Measurements from ENCODE around the gene CASP2. TPM values are rescaled to one million over a fixed set of nuclear protein-coding genes. Genes with fewer than 3 reads are reported as not detected.

The CASP2 gene
- total RNA-seq, 1 experiment from 2014 or later = 64.1 TPM

GRCh38 chr7:143321242-143321641 is 33.1 kb downstream of the CASP2 start:
- Histone ChIP-seq H3K9me3 (ENCODE audit: control insufficient read depth in 1 of 2, insufficient read depth in 1 of 2, low read depth in 1 of 2, low read length in 2 of 2) (no peaks in the 10 kb centered on the region), H3K4me1 (ENCODE audit: control insufficient read depth in 1 of 2, insufficient read depth in 2 of 2, low read length in 2 of 2) (no peaks in the 10 kb centered on the region), H3K27me3 (ENCODE audit: insufficient read depth, low read length) (no peaks in the 10 kb centered on the region), H3K9me2 (ENCODE audit: insufficient read depth) (no peaks in the 10 kb centered on the region), H3K36me3 (ENCODE audit: control insufficient read depth in 1 of 2, insufficient read depth in 2 of 2, low read length in 2 of 2) (no peaks in the 10 kb centered on the region), H2AFZ (ENCODE audit: low read depth, low read length, poor library complexity, severe bottlenecking) (no peak overlapping the region), H3K9ac (ENCODE audit: low read length) (no peak overlapping the region), H3K79me2 (ENCODE audit: insufficient read depth, low read length) (no peaks in the 10 kb centered on the region), H3K4me2 (ENCODE audit: low read length) (no peak overlapping the region), H3K4me3 (replicated peaks in 1 of 2; ENCODE audit: low read depth in 1 of 2, low read length in 2 of 2) (no peak overlapping the region), H4K20me1 (ENCODE audit: insufficient read depth) (no peaks in the 10 kb centered on the region), H3K27ac (ENCODE audit: low read depth, low read length) (no peak overlapping the region)
- no TSS peak for BruUV-seq (replicated peaks)
- DNase-seq (ENCODE audit: low read depth, low spot score) (no peak), ATAC-seq (peak; percentile 33; the same call in 1 of the 2 replicates)
- CTCF ChIA-PET = interaction anchor here (1.2 kb wide), 2 partner anchors 54 to 80 kb away, joined by 3 to 4 read pairs; no protein-coding TSS in a partner anchor
- intact Hi-C loops (cut with micrococcal nuclease) = loop anchor here (2.0 kb wide), 2 partner anchors 52 to 88 kb away; partner anchors contain the start of gene EPHA1
- no peak for TF ChIP-seq FOSL1 (IDR thresholded peaks at IDR 0.05; ENCODE audit: low read depth)
- TF ChIP-seq EGR1 (IDR thresholded peaks at IDR 0.05; ENCODE audit: low read depth) = no peak
- no peak for TF ChIP-seq SIN3A (IDR thresholded peaks at IDR 0.05; ENCODE audit: low read depth)
- no peak for TF ChIP-seq SRF (IDR thresholded peaks at IDR 0.05; ENCODE audit: low read depth)
- RAD21 ChIA-PET (ENCODE audit: low non-redundant PET in 1 of 2, low total read pairs in 2 of 2, uncharacterized antibody in 2 of 2, unreplicated experiment in 2 of 2) = interaction anchor here in 1 of 2 experiments (1.0 kb wide), 1 partner anchor 81 kb away, joined by 3 read pairs; no protein-coding TSS in a partner anchor
- POLR2A ChIA-PET = no interaction called here

DNA sequence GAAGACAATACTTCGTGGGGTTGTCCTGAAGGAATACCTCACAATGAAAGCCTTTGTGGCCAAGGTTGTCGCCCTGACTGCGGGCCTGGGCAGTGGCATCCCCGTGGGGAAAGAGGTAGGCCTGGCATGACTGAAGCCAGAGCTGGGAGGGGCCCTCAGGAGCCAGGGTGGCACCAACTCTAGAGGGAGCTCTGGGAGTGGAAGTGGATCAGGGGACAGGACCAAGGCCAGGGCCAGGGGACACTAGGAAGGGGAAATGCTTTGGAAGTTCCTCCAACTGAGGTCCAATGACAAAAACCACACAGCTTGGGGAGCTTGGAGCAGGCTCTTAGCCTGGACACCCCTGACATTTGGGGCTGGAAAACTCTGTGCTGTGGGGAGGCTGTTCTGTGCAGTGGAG is 33.6 kb downstream of the CASP2 start:
- no peaks in the 10 kb centered on the region for H3K27me3 ChIP-seq (ENCODE audit: insufficient read depth, low read length)
- ChIA-PET RAD21 (ENCODE audit: low non-redundant PET in 1 of 2, low total read pairs in 2 of 2, uncharacterized antibody in 2 of 2, unreplicated experiment in 2 of 2) (interaction anchor here (0.7 to 1.0 kb wide), 2 partner anchors 51 to 81 kb away, joined by 3 read pairs; no protein-coding TSS in a partner anchor), POLR2A (no interaction called here), CTCF (interaction anchor here (1.2 kb wide), 2 partner anchors 54 to 81 kb away, joined by 3 to 4 read pairs; no protein-coding TSS in a partner anchor)
- intact Hi-C loops (cut with micrococcal nuclease) = loop anchor here (2.0 kb wide), 2 partner anchors 51 to 87 kb away; partner anchors contain the start of gene EPHA1
- no peaks in the 10 kb centered on the region for H3K9me2 ChIP-seq (ENCODE audit: insufficient read depth)
- H3K9ac ChIP-seq (ENCODE audit: low read length) = no peak overlapping the region
- BruUV-seq (replicated peaks) = no TSS peak
- ATAC-seq (peak; percentile 88), DNase-seq (ENCODE audit: low read depth, low spot score) (no peak)
- H3K4me1 ChIP-seq (ENCODE audit: control insufficient read depth in 1 of 2, insufficient read depth in 2 of 2, low read length in 2 of 2) = no peaks in the 10 kb centered on the region
- H3K36me3 ChIP-seq (ENCODE audit: control insufficient read depth in 1 of 2, insufficient read depth in 2 of 2, low read length in 2 of 2) = no peaks in the 10 kb centered on the region
- no peaks in the 10 kb centered on the region for H3K9me3 ChIP-seq (ENCODE audit: control insufficient read depth in 1 of 2, insufficient read depth in 1 of 2, low read depth in 1 of 2, low read length in 2 of 2)
- no peak overlapping the region for H3K4me3 ChIP-seq (replicated peaks in 1 of 2; ENCODE audit: low read depth in 1 of 2, low read length in 2 of 2)
- TF ChIP-seq SP1 (IDR thresholded peaks at IDR 0.05; ENCODE audit: low read depth) = no peak
- TF ChIP-seq, protein P1, sequence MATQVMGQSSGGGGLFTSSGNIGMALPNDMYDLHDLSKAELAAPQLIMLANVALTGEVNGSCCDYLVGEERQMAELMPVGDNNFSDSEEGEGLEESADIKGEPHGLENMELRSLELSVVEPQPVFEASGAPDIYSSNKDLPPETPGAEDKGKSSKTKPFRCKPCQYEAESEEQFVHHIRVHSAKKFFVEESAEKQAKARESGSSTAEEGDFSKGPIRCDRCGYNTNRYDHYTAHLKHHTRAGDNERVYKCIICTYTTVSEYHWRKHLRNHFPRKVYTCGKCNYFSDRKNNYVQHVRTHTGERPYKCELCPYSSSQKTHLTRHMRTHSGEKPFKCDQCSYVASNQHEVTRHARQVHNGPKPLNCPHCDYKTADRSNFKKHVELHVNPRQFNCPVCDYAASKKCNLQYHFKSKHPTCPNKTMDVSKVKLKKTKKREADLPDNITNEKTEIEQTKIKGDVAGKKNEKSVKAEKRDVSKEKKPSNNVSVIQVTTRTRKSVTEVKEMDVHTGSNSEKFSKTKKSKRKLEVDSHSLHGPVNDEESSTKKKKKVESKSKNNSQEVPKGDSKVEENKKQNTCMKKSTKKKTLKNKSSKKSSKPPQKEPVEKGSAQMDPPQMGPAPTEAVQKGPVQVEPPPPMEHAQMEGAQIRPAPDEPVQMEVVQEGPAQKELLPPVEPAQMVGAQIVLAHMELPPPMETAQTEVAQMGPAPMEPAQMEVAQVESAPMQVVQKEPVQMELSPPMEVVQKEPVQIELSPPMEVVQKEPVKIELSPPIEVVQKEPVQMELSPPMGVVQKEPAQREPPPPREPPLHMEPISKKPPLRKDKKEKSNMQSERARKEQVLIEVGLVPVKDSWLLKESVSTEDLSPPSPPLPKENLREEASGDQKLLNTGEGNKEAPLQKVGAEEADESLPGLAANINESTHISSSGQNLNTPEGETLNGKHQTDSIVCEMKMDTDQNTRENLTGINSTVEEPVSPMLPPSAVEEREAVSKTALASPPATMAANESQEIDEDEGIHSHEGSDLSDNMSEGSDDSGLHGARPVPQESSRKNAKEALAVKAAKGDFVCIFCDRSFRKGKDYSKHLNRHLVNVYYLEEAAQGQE (IDR thresholded peaks at IDR 0.05; ENCODE audit: low read depth) = peak; percentile 50
- peak; percentile 88 for TF ChIP-seq RAD21 (IDR thresholded peaks at IDR 0.05; ENCODE audit: low read depth)
- TF ChIP-seq, protein P2, sequence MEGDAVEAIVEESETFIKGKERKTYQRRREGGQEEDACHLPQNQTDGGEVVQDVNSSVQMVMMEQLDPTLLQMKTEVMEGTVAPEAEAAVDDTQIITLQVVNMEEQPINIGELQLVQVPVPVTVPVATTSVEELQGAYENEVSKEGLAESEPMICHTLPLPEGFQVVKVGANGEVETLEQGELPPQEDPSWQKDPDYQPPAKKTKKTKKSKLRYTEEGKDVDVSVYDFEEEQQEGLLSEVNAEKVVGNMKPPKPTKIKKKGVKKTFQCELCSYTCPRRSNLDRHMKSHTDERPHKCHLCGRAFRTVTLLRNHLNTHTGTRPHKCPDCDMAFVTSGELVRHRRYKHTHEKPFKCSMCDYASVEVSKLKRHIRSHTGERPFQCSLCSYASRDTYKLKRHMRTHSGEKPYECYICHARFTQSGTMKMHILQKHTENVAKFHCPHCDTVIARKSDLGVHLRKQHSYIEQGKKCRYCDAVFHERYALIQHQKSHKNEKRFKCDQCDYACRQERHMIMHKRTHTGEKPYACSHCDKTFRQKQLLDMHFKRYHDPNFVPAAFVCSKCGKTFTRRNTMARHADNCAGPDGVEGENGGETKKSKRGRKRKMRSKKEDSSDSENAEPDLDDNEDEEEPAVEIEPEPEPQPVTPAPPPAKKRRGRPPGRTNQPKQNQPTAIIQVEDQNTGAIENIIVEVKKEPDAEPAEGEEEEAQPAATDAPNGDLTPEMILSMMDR (IDR thresholded peaks at IDR 0.05 in 2 of 3, conservative IDR thresholded peaks at IDR 0.05 in 1 of 3; ENCODE audit: borderline replicate concordance in 1 of 3, insufficient read depth in 1 of 3, low read depth in 2 of 3, low read length in 2 of 3) = peak; percentile 35 to 83 (median 49); a peak in 5 of 6 replicates
- no peak overlapping the region for H2AFZ ChIP-seq (ENCODE audit: low read depth, low read length, poor library complexity, severe bottlenecking)
- H4K20me1 ChIP-seq (ENCODE audit: insufficient read depth) = no peaks in the 10 kb centered on the region
- H3K27ac ChIP-seq (ENCODE audit: low read depth, low read length) = no peak overlapping the region
- H3K4me2 ChIP-seq (ENCODE audit: low read length) = no peak overlapping the region
- H3K79me2 ChIP-seq (ENCODE audit: insufficient read depth, low read length) = no peaks in the 10 kb centered on the region

Measured in HCT116 (cell line).